ENCODE measurements around the gene KIRREL1.

Gene KIRREL1

GRCh38 chr1:158068918-158069317 is 75.5 kb downstream of the KIRREL1 start:
- DNase-seq, result no peak

DNA sequence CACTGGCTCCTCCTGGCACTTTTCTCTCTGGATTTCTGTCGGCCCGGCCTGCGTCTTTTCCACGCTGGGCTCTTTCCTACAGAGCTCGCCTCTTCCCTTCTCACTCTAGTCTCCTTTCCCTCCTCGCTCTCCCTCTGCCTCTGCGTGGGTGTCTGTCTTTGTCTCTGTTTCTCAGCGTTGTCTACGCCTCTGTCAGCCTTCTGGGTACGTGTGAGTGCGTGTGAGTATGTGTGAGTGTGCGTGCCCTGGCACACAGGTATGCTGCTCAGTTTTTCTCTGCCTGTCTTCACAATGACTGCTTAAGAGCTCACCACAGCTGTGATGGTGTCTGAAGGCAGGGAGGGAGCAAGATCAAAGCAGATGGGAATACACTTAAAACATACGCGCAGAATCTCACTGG is 77.7 kb downstream of the KIRREL1 start:
- peak in 38 of 56 donors; percentile 3 to 76 (median 31) for DNase-seq

DNA sequence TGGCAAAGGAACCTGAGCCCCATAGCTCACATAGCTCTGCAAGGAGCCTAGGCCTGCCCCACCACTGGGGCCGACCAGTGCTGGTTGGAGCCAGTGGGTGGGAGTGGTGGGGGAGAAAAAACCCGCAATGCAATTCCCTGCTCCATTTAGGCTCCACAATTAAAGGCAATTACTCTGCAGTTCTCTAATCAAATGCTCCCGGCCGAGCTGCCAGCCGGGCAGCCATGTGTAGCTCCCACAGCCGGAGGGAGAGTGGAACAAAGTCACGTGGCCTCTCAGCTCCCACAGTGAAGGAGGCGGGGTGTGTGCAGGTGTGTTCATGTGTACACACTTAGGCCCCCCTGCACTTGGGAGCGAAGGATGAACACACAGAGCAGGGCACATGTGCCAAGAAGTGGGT is 81.6 kb downstream of the KIRREL1 start:
- peak in 1 of 56 donors; percentile 11 for DNase-seq

GRCh38 chr1:158076441-158076840 is 83.0 kb downstream of the KIRREL1 start:
- DNase-seq, result no peak

DNA sequence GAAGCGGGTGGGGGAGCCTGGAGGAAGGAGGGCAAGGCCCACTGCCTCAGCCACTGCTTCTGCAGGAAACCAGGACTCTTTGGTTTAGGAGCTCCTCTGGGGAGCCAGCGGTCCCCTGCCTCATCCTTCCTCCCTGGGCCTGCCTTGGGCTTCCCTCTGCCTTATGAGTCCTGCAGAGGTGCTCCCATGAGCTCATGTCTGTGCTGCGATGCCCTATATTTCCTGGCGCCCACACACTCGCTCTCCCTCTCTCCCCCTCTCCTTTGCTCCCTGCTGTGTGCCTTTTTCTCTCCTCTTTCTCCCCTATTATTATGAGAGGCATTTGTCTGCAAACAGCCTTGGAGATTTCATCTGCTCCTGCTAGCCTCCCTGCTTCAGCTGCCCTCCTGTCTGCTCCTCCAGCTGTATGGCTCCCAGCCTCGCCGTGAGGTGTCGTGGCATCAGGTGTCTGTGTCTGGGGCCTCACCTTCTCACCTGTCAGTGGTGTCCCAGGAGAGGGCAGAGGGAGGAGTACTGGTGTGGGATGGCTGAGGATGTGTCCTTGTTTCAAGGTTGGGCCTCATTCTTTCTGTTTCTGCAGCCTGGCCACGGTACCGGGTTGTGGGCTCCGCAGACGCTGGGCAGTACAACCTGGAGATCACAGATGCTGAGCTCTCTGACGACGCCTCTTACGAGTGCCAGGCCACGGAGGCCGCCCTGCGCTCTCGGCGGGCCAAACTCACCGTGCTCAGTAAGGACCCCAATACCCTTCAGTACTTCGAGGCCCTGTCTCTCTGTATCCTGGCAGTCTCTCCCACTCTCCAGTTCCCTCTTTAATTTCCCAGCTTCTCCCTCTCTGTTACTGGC is 84.2 kb downstream of the KIRREL1 start:
- DNase-seq, result no peak

- DNase-seq, result no peak
These were observed 85.2 kb downstream of the KIRREL1 start for GRCh38 chr1:158078569-158079080.

DNA sequence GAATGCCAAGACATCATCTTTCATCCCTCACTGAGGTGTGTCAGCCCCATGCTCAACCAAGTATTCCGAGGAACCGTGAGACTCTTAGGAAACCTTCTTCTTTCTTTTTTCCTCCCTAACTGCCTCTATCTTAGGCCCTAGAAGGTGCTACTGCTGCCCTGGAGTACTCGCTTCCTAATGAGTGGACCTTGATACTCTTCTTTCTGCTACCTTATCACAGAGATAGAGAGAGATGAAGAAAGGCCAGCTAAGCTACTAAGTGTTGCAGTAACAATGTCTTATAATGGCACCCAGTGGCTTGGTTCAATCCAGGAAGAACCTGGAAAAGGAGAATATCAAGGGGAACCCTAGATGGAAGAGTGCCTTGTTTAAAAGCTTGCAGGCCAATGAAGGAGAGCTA is 86.6 kb downstream of the KIRREL1 start:
- no peak for DNase-seq

DNA sequence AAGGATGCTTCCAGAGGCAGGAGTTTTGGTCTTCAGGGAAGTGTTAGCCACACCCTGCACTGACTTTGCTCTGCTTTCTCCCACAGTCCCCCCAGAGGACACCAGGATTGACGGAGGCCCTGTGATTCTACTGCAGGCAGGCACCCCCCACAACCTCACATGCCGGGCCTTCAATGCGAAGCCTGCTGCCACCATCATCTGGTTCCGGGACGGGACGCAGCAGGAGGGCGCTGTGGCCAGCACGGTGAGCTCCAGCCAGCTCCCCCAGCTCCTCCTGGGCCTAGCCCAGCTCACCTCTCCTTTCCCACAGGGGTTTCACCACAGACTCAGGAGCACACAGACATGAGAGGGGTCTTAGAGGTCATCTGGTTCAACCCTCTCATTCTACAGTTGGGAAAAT is 90.9 kb downstream of the KIRREL1 start:
- DNase-seq, result no peak

GRCh38 chr1:158084747-158085146 is 91.3 kb downstream of the KIRREL1 start:
- DNase-seq, result no peak

GRCh38 chr1:158087320-158087927 is 94.0 kb downstream of the KIRREL1 start:
- peak in 16 of 56 donors; percentile 3 to 60 (median 12) for DNase-seq

DNA sequence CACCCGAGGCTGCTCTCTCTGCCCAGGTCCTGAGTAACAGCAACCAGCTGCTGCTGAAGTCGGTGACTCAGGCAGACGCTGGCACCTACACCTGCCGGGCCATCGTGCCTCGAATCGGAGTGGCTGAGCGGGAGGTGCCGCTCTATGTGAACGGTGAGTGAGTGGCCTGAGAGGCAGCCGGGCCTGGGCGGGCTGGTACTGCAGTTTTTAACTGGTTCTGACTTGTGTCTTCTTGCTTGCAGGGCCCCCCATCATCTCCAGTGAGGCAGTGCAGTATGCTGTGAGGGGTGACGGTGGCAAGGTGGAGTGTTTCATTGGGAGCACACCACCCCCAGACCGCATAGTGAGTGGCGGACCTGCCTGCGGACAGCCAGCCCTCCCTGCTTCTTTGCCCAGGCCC is 96.0 kb downstream of the KIRREL1 start:
- no peak for DNase-seq

DNA sequence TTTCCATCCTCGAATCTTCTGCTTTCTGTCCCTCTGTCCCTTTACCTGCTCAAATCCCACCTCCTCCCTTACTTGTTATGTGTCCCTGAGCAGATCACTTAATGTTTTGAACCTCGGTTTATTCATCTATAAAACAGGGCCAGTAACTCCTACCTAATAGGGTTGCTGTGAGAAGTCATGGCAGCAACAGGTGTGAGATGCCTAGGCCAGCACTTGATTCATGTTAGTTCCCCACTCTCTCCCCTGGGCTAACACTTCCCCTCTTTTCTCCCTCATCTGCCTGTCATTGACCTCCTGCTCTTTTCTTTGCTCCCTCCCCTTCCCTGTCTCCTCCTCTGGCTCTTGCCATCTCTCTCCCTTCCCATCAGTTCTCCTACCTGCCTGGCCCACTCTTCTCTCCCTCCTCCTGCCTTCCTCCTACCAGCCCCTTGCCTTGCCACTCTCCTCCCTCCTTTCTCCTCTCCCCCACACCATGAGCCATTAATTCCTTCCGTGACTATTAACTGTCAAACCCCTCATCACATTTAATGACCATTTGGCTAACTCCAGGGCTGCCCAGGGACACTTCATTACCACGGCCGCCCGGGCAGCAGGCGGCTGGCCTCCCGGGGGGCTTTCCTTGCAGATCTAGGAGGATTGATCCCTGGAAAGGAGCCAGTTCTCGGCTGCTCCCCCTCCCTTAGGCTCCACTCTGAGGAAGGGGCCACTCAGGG is 96.6 kb downstream of the KIRREL1 start:
- no peak for DNase-seq

GRCh38 chr1:158093376-158093775 is 99.9 kb downstream of the KIRREL1 start:
- no peak for DNase-seq

GRCh38 chr1:158094571-158094970 is 101.1 kb downstream of the KIRREL1 start:
- DNase-seq, result no peak

- DNase-seq, result peak in 2 of 56 donors; percentile 3 to 14
These were observed 102.4 kb downstream of the KIRREL1 start for GRCh38 chr1:158095737-158096335.

DNA sequence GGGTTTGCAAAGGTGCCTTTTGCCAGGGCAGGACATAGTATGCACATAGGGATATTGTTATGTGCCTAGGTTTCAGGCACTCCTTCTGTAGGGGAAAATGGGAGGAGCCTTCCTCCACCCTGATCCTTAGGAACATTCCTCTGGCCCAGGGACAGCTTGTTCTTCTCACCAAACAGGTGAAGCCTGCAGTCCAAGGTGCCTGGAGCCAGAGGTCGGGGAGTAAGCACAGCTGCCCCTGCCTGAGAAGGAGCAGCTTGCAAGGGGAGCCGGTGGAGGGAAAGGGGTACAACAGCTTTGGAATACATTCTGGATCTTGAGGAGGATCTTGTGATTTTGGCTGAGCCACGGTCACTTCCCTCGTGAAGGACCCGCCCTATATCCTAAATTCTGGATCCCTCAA is 104.8 kb downstream of the KIRREL1 start:
- DNase-seq, result no peak

GRCh38 chr1:158099185-158099584 is 105.7 kb downstream of the KIRREL1 start:
- DNase-seq, result no peak

DNA sequence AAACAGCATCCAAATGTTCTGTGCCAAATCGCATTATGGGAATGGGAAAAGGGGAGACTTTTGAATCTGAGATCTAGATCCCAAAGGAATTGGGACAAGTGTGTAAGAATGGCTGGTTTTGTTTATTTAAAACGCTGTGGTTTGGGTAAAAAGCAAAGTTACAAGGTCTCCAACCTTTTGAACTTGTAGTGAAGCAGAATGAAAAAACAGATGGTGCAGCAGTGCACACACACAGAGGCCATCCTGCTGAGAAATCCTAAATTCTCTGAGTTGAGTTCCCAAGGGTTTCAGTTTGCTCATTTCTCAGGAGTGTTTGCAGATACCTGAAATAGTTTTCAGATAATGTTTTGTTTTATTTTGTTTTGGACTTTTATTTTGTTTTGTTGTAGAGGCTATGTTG is 107.1 kb downstream of the KIRREL1 start:
- DNase-seq, result no peak

DNA sequence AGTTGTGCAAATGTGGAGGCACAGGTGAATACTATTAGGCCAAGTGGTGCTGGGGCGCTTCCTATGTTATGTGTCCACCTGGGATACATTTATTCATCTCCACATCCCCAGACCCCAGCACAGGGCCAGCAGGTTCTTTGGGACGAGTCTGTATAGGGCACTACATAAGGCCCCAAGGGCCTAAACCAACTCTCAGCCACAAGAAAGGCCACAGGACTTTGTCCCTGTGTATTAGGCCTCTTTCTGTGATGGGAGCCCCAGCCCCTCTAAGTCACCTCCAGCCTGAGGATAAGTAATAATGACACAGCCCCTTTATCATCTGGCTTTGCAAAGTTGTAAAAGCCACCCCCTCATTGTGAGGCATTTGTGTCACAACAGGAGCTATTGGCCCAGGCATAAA is 108.0 kb downstream of the KIRREL1 start:
- no peak for DNase-seq

DNA sequence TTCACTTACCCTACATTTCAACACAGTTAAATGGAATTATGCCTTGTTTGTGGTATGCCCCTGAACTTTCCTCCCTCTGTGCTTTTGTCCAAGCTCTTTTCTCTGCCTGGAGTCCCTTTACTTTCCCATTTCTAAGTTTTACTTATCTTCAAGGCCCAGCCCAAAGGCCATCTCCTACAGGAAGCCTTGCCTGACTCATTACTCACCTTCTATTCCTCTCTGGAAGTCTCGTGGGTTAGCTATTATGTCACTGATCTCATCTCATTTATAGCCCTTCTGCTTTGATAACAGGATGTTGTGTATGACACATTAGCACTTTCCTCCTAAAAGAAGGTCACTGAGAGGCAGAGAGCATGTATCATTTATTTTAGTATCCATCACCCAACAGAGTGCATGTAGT is 108.5 kb downstream of the KIRREL1 start:
- DNase-seq, result no peak

DNA sequence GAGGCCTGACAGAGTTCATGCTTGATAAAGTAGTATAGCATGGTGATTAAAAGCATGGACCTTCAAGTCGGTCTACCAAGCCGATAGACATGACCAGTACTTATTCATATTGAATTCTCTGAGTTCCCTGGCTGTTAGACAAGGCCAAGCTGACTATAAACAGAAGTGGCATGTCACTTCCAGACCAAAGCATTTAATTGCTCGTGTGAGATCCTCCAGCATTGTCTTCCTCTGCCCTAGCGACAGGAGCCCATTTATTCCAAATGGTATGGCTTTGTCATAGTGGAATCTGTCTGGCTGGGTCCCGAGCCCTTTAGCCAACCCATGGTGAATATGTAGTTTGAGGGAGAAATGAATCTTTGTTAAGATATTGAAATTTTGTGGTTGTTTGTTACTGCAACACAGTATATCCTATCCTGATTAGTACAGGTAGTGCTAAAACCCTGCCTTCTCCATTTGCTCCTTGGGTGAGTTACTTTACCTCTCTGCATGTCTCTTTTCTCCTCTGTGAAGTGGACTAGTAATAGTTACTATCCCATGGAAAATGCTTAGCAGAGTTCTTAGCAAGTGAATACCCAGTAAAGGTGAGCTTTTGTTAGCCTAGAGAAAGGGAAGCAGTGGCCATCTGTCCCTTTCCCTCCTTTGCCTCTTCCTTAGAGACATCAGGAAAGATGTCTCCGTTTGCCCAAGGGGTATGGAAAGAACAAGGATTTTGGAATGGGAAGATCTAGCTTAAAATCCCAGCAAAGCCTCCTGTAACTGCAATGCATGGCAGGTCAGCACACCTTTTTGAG is 109.6 kb downstream of the KIRREL1 start:
- DNase-seq, result no peak

All from nucleus accumbens (tissue), 56 donors.